Measurements from ENCODE around the gene PDYN. TPM values are rescaled to one million over a fixed set of nuclear protein-coding genes. Genes with fewer than 3 reads are reported as not detected.

Gene PDYN
- total RNA-seq, 1 donor from 2014 or later, result not detected

DNA sequence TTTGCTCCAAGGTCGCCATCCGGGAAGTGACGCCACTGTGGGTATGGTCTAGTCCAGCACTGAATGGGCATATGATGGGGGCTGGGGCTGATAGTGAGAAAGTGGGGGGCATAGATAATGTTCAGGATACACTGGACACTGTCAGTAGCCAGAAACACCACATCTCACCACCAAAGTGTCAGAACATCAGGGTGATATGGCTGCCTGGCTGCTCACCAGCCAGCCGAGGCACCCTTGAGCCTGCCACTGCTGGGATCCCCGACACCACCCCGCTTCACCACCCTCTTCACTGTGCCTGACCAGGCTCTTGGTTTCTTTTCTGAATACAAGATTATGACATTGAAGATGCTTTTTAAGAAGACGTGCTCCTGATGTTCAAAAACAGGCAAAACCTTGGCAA, 51.8 kb downstream of the PDYN start:
- H3K9me3 Mint-ChIP-seq (ENCODE audit: unreplicated experiment), result no peaks in the 10 kb centered on the region
- H3K27ac Mint-ChIP-seq (ENCODE audit: unreplicated experiment), result no peak overlapping the region
- H3K27me3 Mint-ChIP-seq (ENCODE audit: unreplicated experiment), result peaks cover 3% of the 10 kb centered on the region
- TF ChIP-seq, protein P1, sequence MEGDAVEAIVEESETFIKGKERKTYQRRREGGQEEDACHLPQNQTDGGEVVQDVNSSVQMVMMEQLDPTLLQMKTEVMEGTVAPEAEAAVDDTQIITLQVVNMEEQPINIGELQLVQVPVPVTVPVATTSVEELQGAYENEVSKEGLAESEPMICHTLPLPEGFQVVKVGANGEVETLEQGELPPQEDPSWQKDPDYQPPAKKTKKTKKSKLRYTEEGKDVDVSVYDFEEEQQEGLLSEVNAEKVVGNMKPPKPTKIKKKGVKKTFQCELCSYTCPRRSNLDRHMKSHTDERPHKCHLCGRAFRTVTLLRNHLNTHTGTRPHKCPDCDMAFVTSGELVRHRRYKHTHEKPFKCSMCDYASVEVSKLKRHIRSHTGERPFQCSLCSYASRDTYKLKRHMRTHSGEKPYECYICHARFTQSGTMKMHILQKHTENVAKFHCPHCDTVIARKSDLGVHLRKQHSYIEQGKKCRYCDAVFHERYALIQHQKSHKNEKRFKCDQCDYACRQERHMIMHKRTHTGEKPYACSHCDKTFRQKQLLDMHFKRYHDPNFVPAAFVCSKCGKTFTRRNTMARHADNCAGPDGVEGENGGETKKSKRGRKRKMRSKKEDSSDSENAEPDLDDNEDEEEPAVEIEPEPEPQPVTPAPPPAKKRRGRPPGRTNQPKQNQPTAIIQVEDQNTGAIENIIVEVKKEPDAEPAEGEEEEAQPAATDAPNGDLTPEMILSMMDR (IDR thresholded peaks at IDR 0.05; ENCODE audit: unreplicated experiment), result no peak
- H3K36me3 Mint-ChIP-seq (ENCODE audit: low read depth, unreplicated experiment), result peaks cover 6% of the 10 kb centered on the region
- H3K4me3 Mint-ChIP-seq (ENCODE audit: unreplicated experiment), result no peak overlapping the region
- H3K4me1 Mint-ChIP-seq (ENCODE audit: unreplicated experiment), result peaks cover 15% of the 10 kb centered on the region
- DNase-seq (ENCODE audit: low spot score), result no peak

DNA sequence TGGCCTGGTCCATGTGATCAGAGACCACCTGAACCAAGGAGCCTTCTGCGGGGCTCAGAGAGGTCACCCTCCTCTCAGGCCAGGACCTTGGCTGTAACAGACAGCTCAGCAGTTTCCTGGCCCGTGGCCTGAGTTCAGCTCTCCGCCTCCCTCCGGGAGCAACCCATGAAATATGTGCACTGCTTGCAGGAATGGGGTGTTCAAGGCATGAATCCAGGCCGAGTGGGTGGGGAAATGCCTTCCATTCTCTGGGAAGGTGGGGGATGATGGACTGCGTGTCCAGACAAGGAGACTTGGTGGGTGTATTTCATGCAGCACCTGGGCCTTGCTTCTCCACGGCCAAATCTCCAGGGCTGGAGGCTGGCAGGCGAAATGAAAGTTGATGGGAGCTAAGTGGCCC, 52.6 kb downstream of the PDYN start:
- TF ChIP-seq, protein P1 (IDR thresholded peaks at IDR 0.05; ENCODE audit: unreplicated experiment), result no peak
- Mint-ChIP-seq H3K36me3 (ENCODE audit: low read depth, unreplicated experiment) (peaks cover 14% of the 10 kb centered on the region), H3K27me3 (ENCODE audit: unreplicated experiment) (peaks cover 9% of the 10 kb centered on the region), H3K9me3 (ENCODE audit: unreplicated experiment) (no peaks in the 10 kb centered on the region), H3K27ac (ENCODE audit: unreplicated experiment) (no peak overlapping the region), H3K4me3 (ENCODE audit: unreplicated experiment) (no peak overlapping the region), H3K4me1 (ENCODE audit: unreplicated experiment) (peaks cover 14% of the 10 kb centered on the region)
- DNase-seq (ENCODE audit: low spot score), result no peak

DNA sequence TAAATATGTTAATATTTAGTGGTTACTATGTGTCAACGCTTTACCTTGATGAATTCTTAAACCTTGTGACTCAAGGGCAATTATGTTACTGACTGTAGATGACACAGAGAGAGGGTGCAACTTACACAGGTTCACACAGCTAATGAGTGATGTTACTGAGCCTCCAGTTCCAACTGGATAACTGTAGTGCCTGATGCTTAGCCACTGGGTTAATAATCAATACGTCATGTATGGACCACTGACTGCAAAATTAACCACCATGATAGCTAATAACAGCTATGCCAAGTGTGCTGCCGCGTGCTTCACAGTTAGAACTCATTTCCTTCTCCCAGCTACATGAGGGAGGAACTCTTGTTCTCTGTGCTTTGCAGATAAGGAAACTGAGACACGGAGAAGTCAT, 53.3 kb downstream of the PDYN start:
- Mint-ChIP-seq H3K27me3 (ENCODE audit: unreplicated experiment) (peaks cover 9% of the 10 kb centered on the region), H3K4me1 (ENCODE audit: unreplicated experiment) (peaks cover 14% of the 10 kb centered on the region), H3K27ac (ENCODE audit: unreplicated experiment) (no peak overlapping the region), H3K9me3 (ENCODE audit: unreplicated experiment) (no peaks in the 10 kb centered on the region), H3K36me3 (ENCODE audit: low read depth, unreplicated experiment) (peaks cover 19% of the 10 kb centered on the region), H3K4me3 (ENCODE audit: unreplicated experiment) (no peak overlapping the region)
- DNase-seq (ENCODE audit: low spot score), result no peak
- TF ChIP-seq, protein P1 (IDR thresholded peaks at IDR 0.05; ENCODE audit: unreplicated experiment), result no peak

DNA sequence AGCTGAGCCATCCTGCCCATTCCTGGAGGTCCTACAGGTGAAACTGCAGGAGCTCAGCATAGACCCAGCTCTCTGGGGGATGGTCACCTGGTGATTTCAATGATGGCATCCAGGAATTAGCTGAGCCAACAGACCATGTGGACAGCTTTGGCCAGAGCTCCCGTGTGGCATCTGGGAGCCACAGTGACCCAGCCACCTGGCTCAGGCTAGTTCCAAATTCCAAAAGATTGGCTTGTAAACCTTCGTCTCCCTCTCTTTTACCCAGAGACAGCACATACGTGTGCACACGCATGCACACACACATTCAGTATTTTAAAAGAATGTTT, 54.6 kb downstream of the PDYN start:
- Mint-ChIP-seq H3K4me1 (ENCODE audit: unreplicated experiment) (peaks cover 14% of the 10 kb centered on the region), H3K9me3 (ENCODE audit: unreplicated experiment) (no peaks in the 10 kb centered on the region), H3K27ac (ENCODE audit: unreplicated experiment) (no peak overlapping the region), H3K36me3 (ENCODE audit: low read depth, unreplicated experiment) (peaks cover 28% of the 10 kb centered on the region), H3K27me3 (ENCODE audit: unreplicated experiment) (peaks cover 7% of the 10 kb centered on the region), H3K4me3 (ENCODE audit: unreplicated experiment) (no peak overlapping the region)
- TF ChIP-seq, protein P1 (IDR thresholded peaks at IDR 0.05; ENCODE audit: unreplicated experiment), result no peak
- DNase-seq (ENCODE audit: low spot score), result no peak

DNA sequence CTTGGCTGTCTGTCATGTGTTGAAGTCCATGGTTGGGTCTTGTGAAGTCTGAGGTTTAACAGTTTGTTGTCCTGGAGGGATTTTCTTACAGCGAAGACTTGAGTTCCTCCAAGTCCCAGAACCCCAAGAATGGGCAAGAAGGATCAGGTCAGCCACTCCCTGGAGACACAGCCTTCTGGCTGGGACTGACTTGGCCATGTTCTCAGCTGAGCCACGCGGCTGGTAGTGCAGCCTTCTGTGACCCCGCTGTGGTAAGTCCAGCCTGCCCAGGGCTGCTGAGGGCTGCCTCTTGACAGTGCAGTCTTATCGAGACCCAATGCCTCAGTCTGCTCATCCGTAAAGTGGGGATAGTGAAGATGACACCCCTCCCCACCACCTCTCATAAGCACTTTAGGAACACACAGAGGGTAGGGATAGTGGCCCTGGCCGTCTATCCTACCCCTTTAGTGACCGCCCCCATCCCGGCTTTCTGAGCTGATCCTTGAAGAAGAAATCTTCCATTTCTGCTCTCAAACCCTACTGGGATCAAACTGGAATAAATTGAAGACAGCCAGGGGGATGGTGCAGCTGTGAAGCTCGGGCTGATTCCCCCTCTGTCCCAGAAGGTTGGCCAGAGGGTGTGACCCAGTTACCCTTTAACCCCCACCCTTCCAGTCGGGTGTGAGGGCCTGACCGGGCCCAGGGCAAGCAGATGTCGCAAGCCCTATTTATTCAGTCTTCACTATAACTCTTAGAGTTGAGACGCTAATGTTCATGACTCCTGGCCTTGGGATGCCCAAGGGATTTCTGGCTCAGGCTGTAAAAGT, 55.2 kb downstream of the PDYN start:
- no peaks in the 10 kb centered on the region for H3K9me3 Mint-ChIP-seq (ENCODE audit: unreplicated experiment)
- peaks cover 7% of the 10 kb centered on the region for H3K27me3 Mint-ChIP-seq (ENCODE audit: unreplicated experiment)
- peaks cover 28% of the 10 kb centered on the region for H3K36me3 Mint-ChIP-seq (ENCODE audit: low read depth, unreplicated experiment)
- H3K4me1 Mint-ChIP-seq (ENCODE audit: unreplicated experiment), result peaks cover 14% of the 10 kb centered on the region
- TF ChIP-seq, protein P1 (IDR thresholded peaks at IDR 0.05; ENCODE audit: unreplicated experiment), result no peak
- H3K4me3 Mint-ChIP-seq (ENCODE audit: unreplicated experiment), result peak overlapping the region; percentile 8
- no peak for DNase-seq (ENCODE audit: low spot score)
- H3K27ac Mint-ChIP-seq (ENCODE audit: unreplicated experiment), result no peak overlapping the region
